Effector memory CD4-positive, alpha-beta T cell (primary cell): ENCODE data around the gene SCNN1B.

Experiments used
- DNase-seq, 3 donors: peaks; one replicate each; pipeline ENCODE4 v3.0.0-alpha.2; 2020
- H3K27ac ChIP-seq: 2 replicates; pipeline ENCODE4 v1.7.0; 2013; ENCODE audit warnings: mild to moderate bottlenecking, low read length, moderate library complexity; ENCODE audit not compliant: insufficient read depth, poor library complexity, severe bottlenecking
- H3K27me3 ChIP-seq: replicated peaks from 2 replicates; pipeline ENCODE4 v1.7.0; 2013; ENCODE audit warnings: mild to moderate bottlenecking, low read length; ENCODE audit not compliant: insufficient read depth, control insufficient read depth, poor library complexity, severe bottlenecking
- H3K36me3 ChIP-seq: 2 replicates; pipeline ENCODE4 v1.7.0; 2013; ENCODE audit warnings: mild to moderate bottlenecking, low read length, moderate library complexity; ENCODE audit not compliant: control insufficient read depth, insufficient read depth
- H3K4me1 ChIP-seq: 2 replicates; pipeline ENCODE4 v1.7.0; 2013; ENCODE audit warnings: low read length, mild to moderate bottlenecking; ENCODE audit not compliant: control insufficient read depth, insufficient read depth, poor library complexity, severe bottlenecking
- H3K4me3 ChIP-seq: 2 replicates; pipeline ENCODE4 v1.7.0; 2013; ENCODE audit warnings: low read length, low read depth, mild to moderate bottlenecking; ENCODE audit not compliant: insufficient read depth, poor library complexity, severe bottlenecking
- H3K9me3 ChIP-seq: 2 replicates; pipeline ENCODE4 v1.7.0; 2013; ENCODE audit warnings: mild to moderate bottlenecking, low read length, moderate library complexity; ENCODE audit not compliant: control insufficient read depth

Gene SCNN1B

DNA sequence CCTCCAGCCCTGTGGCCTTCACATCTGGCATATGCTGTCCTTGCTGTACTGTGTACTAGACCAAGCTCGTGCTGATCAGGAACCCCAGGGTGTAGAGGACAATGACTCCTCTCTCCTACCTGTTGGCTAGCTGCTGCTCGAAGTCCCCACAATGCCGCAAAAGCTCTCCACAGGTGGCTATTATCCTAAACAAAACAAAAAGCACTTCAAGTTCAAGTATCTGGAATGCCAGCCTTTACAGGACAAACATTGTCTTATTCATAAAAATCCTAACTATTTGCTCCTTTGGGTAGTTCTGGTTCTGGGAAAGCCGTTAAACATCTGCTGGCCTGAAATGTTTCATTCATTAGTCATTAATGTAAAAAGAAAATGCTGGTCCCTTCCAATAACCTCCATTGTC lies 108.1 kb downstream of the SCNN1B start:
- no peak for DNase-seq
- Histone ChIP-seq H3K27ac (no peak overlapping the region), H3K27me3 (no peaks in the 10 kb centered on the region), H3K4me1 (no peaks in the 10 kb centered on the region), H3K9me3 (no peaks in the 10 kb centered on the region), H3K4me3 (no peak overlapping the region), H3K36me3 (peaks cover 48% of the 10 kb centered on the region)

- DNase-seq = no peak
- H3K36me3 ChIP-seq = peaks cover 56% of the 10 kb centered on the region
Measured at GRCh38 chr16:23414731-23415130, 112.6 kb downstream of the SCNN1B start.

DNA sequence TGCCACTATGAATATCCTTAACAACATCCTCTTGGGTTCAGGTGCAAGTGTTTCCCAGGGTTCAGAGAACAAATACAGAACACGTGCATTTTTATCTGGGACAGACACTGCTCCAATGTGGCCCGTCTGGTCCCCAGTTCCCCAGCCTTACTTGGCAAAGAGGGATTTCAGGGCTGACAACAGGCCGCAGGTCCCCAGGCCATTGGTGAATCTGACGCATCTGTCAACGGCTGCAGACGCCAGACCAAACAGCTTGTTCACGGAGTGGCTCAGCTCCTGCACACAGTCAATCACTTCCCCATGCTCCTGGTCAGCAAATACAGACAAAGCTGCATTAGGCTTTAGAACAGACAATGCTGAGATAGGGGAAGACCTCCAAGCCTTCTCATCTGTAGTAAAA lies 114.7 kb downstream of the SCNN1B start:
- Histone ChIP-seq H3K4me3 (no peak overlapping the region), H3K4me1 (no peaks in the 10 kb centered on the region), H3K27ac (no peak overlapping the region), H3K36me3 (peaks cover 43% of the 10 kb centered on the region), H3K9me3 (no peaks in the 10 kb centered on the region), H3K27me3 (no peaks in the 10 kb centered on the region)
- no peak for DNase-seq

More at GRCh38 chr16:23414731-23415130, 112.6 kb downstream of the SCNN1B start:
- H3K4me3 ChIP-seq = no peak overlapping the region
- H3K9me3 ChIP-seq = no peaks in the 10 kb centered on the region
- H3K27ac ChIP-seq = no peak overlapping the region
- no peaks in the 10 kb centered on the region for H3K27me3 ChIP-seq
- no peaks in the 10 kb centered on the region for H3K4me1 ChIP-seq

GRCh38 chr16:23420011-23420410 lies 117.9 kb downstream of the SCNN1B start:
- Histone ChIP-seq H3K27me3 (no peaks in the 10 kb centered on the region), H3K4me3 (no peak overlapping the region), H3K36me3 (peaks cover 34% of the 10 kb centered on the region), H3K27ac (no peak overlapping the region), H3K9me3 (no peaks in the 10 kb centered on the region), H3K4me1 (no peaks in the 10 kb centered on the region)
- DNase-seq = no peak

DNA sequence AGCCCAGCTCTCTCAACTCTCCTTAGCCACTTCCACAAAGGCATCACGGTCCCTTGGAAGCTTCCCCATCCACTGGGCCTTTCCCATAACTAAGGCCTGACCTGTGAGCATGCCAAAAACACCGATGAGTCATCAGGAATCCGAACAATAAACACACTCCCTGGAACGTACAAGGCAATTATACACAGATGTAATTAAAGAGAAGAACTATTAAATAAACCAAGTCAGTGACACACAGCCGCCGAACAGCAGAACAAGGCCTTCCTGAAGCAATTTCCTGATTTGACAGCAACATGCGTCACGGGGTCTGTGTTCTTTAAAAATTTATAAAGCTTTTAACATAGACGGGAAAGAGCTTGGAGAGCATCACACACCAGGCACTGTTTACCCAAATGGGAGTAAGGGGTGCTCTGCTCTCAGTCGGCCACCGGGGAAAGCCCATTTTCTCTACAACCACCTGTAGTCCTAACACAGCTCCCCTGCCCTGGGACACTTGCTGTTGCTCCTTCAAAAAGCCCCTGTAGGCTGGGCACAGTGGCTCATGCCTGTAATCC lies 121.5 kb downstream of the SCNN1B start:
- Histone ChIP-seq H3K4me1 (no peaks in the 10 kb centered on the region), H3K27me3 (no peaks in the 10 kb centered on the region), H3K36me3 (peaks cover 14% of the 10 kb centered on the region), H3K27ac (no peak overlapping the region), H3K9me3 (no peaks in the 10 kb centered on the region), H3K4me3 (no peak overlapping the region)
- no peak for DNase-seq

GRCh38 chr16:23424292-23424958 lies 122.3 kb downstream of the SCNN1B start:
- DNase-seq = no peak
- no peak overlapping the region for H3K4me3 ChIP-seq
- no peaks in the 10 kb centered on the region for H3K9me3 ChIP-seq
- no peaks in the 10 kb centered on the region for H3K4me1 ChIP-seq
- H3K27ac ChIP-seq = no peak overlapping the region
- peaks cover 15% of the 10 kb centered on the region for H3K36me3 ChIP-seq
- H3K27me3 ChIP-seq = no peaks in the 10 kb centered on the region

DNA sequence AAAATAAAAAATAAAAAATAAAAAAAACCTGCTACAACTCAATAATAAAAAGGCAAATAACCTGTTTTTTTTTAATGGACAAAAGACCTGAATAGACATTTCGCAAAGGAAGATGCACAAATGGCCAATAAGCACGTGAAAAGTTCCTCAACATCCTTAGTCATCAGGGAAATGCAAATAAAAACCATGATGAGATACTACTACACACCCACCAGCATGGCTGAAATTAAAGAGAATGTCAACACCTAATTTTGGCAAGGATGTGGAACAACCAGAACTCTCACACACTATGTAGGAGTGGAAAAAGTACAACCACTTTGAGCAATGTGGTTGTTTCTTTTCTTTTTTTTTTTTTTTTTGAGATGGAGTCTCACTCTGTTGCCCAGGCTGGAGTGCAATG lies 126.2 kb downstream of the SCNN1B start:
- DNase-seq = no peak
- Histone ChIP-seq H3K27ac (no peak overlapping the region), H3K9me3 (no peaks in the 10 kb centered on the region), H3K4me3 (no peak overlapping the region), H3K4me1 (no peaks in the 10 kb centered on the region), H3K27me3 (no peaks in the 10 kb centered on the region), H3K36me3 (peaks cover 26% of the 10 kb centered on the region)
